IMR-90 (cell line): Measurements from ENCODE around the gene RPGRIP1L. TPM values are rescaled to one million over a fixed set of nuclear protein-coding genes. Genes with fewer than 3 reads are reported as not detected.

Experiments used
- ATAC-seq: fragments of 200-7000 bp; cut with Tn5 transposase; 2 replicates; pipeline ENCODE4 v1.9.1; 2020; ENCODE audit warnings: low read depth, mild to moderate bottlenecking, moderate library complexity
- BruUV-seq: library from RNA; stranded (reverse); fragments of 400-500 nt; replicated peaks from 2 replicates; lab custom pipeline; 2021; lab: Mats Ljungman, UMichigan
- CTCF ChIA-PET: fragments of 300-600 bp; formaldehyde crosslinking; extraction: SDS; loops from one replicate; lab custom pipeline; 2021; ENCODE audit warnings: antibody characterized with exemption; lab: Yijun Ruan, JAX
- POLR2A ChIA-PET: fragments of 300-600 bp; sonication (Branson Sonifier 250); formaldehyde crosslinking; loops from one replicate; lab custom pipeline; 2022; ENCODE audit warnings: antibody characterized with exemption; ENCODE audit not compliant: unreplicated experiment; lab: Charles Lee
- DNase-seq: peaks from one replicate; pipeline ENCODE4 v3.0.0; 2013
- H2AFZ ChIP-seq: replicated peaks from 2 replicates; pipeline ENCODE3; 2013; ENCODE audit warnings: low read length, mild to moderate bottlenecking; ENCODE audit not compliant: poor library complexity
- H2AK5ac ChIP-seq: 2 replicates; pipeline ENCODE4 v1.6.1; 2013; ENCODE audit warnings: low read depth, low read length, inconsistent platforms
- H2AK9ac ChIP-seq: replicated peaks from 2 replicates; pipeline ENCODE3; 2013; ENCODE audit warnings: mild to moderate bottlenecking, low read depth, low read length, moderate library complexity; ENCODE audit not compliant: poor library complexity
- H2BK120ac ChIP-seq: 2 replicates; pipeline ENCODE4 v1.6.1; 2013; ENCODE audit warnings: low read depth, low read length, inconsistent platforms
- H2BK15ac ChIP-seq: 3 replicates; pipeline ENCODE4 v1.6.1; 2013; ENCODE audit warnings: low read depth, low read length, inconsistent platforms
- H2BK20ac ChIP-seq: 2 replicates; pipeline ENCODE4 v1.6.1; 2013; ENCODE audit warnings: low read depth, mild to moderate bottlenecking, inconsistent platforms, low read length, moderate library complexity
- H2BK5ac ChIP-seq: 2 replicates; pipeline ENCODE4 v1.6.1; 2013; ENCODE audit warnings: mild to moderate bottlenecking, low read depth, low read length, inconsistent platforms; ENCODE audit not compliant: poor library complexity, severe bottlenecking
- H3K14ac ChIP-seq: replicated peaks from 2 replicates; pipeline ENCODE4 v1.6.1; 2013; ENCODE audit warnings: low read depth, low read length, inconsistent platforms
- H3K18ac ChIP-seq: 2 replicates; pipeline ENCODE4 v1.6.1; 2013; ENCODE audit warnings: low read depth, low read length, control low read depth
- H3K23ac ChIP-seq: 2 replicates; pipeline ENCODE4 v1.6.1; 2013; ENCODE audit warnings: low read depth, low read length, inconsistent platforms
- H3K27ac ChIP-seq: 2 replicates; pipeline ENCODE4 v1.5.1; 2013; ENCODE audit warnings: mild to moderate bottlenecking, control low read depth, low read length; ENCODE audit not compliant: insufficient read depth
- H3K27me3 ChIP-seq: 2 replicates; pipeline ENCODE4 v1.6.1; 2013; ENCODE audit warnings: low read length; ENCODE audit not compliant: control insufficient read depth, insufficient read depth
- H3K36me3 ChIP-seq: 2 replicates; pipeline ENCODE4 v1.6.1; 2013; ENCODE audit warnings: low read length, mixed read lengths; ENCODE audit not compliant: control insufficient read depth, insufficient read depth
- H3K4ac ChIP-seq: 2 replicates; pipeline ENCODE4 v1.6.1; 2013; ENCODE audit warnings: low read depth, low read length, inconsistent platforms
- H3K4me1 ChIP-seq: 2 replicates; pipeline ENCODE4 v1.6.1; 2013; ENCODE audit warnings: low read length, mixed read lengths; ENCODE audit not compliant: control insufficient read depth, insufficient read depth
- H3K4me2 ChIP-seq: 2 replicates; pipeline ENCODE4 v1.6.1; 2013; ENCODE audit warnings: low read depth, mild to moderate bottlenecking, control low read depth, low read length, moderate library complexity
- H3K4me3 ChIP-seq: 2 replicates; pipeline ENCODE4 v1.5.1; 2013; ENCODE audit warnings: low read depth, mild to moderate bottlenecking, control low read depth, low read length, moderate library complexity; ENCODE audit not compliant: insufficient read depth
- H3K56ac ChIP-seq: 2 replicates; pipeline ENCODE4 v1.6.1; 2013; ENCODE audit warnings: low read length, inconsistent platforms; ENCODE audit not compliant: insufficient read depth; ENCODE audit errors: extremely low read depth
- H3K79me1 ChIP-seq, 2 experiments: 2 replicates each; pipeline ENCODE4 v1.6.1; 2013; ENCODE audit warnings: low read length in 2 of 2, inconsistent platforms in 1 of 2, low read depth in 1 of 2
- H3K9ac ChIP-seq: 2 replicates; pipeline ENCODE4 v1.6.1; 2013; ENCODE audit warnings: low read depth, low read length, control low read depth
- H3K9me1 ChIP-seq: 2 replicates; pipeline ENCODE4 v1.6.1; 2013; ENCODE audit warnings: low read length, inconsistent platforms; ENCODE audit not compliant: insufficient read depth
- H3K9me3 ChIP-seq: 2 replicates; pipeline ENCODE4 v1.6.1; 2013; ENCODE audit warnings: low read length; ENCODE audit not compliant: control insufficient read depth, insufficient read depth
- H4K20me1 ChIP-seq: 2 replicates; pipeline ENCODE4 v1.6.1; 2013; ENCODE audit warnings: low read length, inconsistent platforms; ENCODE audit not compliant: insufficient read depth
- H4K5ac ChIP-seq: 2 replicates; pipeline ENCODE4 v1.6.1; 2013; ENCODE audit warnings: mild to moderate bottlenecking, low read depth, low read length, control low read depth
- H4K8ac ChIP-seq, 2 experiments: 2 replicates each; pipeline ENCODE4 v1.6.1; 2013; ENCODE audit warnings: low read depth in 2 of 2, low read length in 2 of 2, control low read depth in 1 of 2, inconsistent platforms in 1 of 2
- H4K91ac ChIP-seq: 2 replicates; pipeline ENCODE4 v1.6.1; 2013; ENCODE audit warnings: low read depth, low read length, inconsistent platforms; ENCODE audit not compliant: insufficient read depth
- BHLHE40 ChIP-seq: fragments of 150-350 bp; IDR thresholded peaks from 2 replicates; pipeline ENCODE4 v1.6.1; 2016; ENCODE audit warnings: mild to moderate bottlenecking, low read depth, low read length
- CEBPB ChIP-seq: IDR thresholded peaks from 2 replicates; pipeline ENCODE4 v1.6.1; 2012; ENCODE audit warnings: low read depth, low read length, improper control_type of control experiment
- CHD1 ChIP-seq: IDR thresholded peaks from 2 replicates; pipeline ENCODE4 v1.6.1; 2012; ENCODE audit warnings: low read depth, low read length, improper control_type of control experiment
- FOS ChIP-seq: fragments of 150-350 bp; IDR thresholded peaks from 2 replicates; pipeline ENCODE4 v1.6.1; 2016; ENCODE audit warnings: low read depth, low read length
- MAFK ChIP-seq: IDR thresholded peaks from 2 replicates; pipeline ENCODE4 v1.6.1; 2012; ENCODE audit warnings: low read depth, low read length, improper control_type of control experiment
- MAZ ChIP-seq: IDR thresholded peaks from 2 replicates; pipeline ENCODE4 v1.6.1; 2012; ENCODE audit warnings: low read depth, mild to moderate bottlenecking, low read length, improper control_type of control experiment, moderate library complexity, borderline replicate concordance
- MXI1 ChIP-seq: IDR thresholded peaks from 2 replicates; pipeline ENCODE4 v1.6.1; 2012; ENCODE audit warnings: low read depth, mild to moderate bottlenecking, low read length, moderate library complexity, borderline replicate concordance
- NFE2L2 ChIP-seq: fragments of 150-350 bp; IDR thresholded peaks from 2 replicates; pipeline ENCODE4 v1.6.1; 2016; ENCODE audit warnings: low read depth, mild to moderate bottlenecking, low read length
- POLR2A ChIP-seq: IDR thresholded peaks from 2 replicates; pipeline ENCODE4 v1.6.1; 2012; ENCODE audit warnings: mild to moderate bottlenecking, low read depth, low read length
- RAD21 ChIP-seq: IDR thresholded peaks from 2 replicates; pipeline ENCODE4 v1.6.1; 2012; ENCODE audit warnings: low read length, improper control_type of control experiment
- RCOR1 ChIP-seq: IDR thresholded peaks from 2 replicates; pipeline ENCODE4 v1.6.1; 2012; ENCODE audit warnings: mild to moderate bottlenecking, low read length, improper control_type of control experiment; ENCODE audit not compliant: insufficient replicate concordance
- RFX5 ChIP-seq: IDR thresholded peaks from 2 replicates; pipeline ENCODE4 v1.8.0; 2012; ENCODE audit warnings: low read depth, mild to moderate bottlenecking, low read length, moderate library complexity
- SMC3 ChIP-seq: fragments of 150-350 bp; IDR thresholded peaks from 2 replicates; pipeline ENCODE4 v1.6.1; 2016; ENCODE audit warnings: low read depth, mild to moderate bottlenecking, antibody characterized with exemption, low read length, moderate library complexity
- dilution Hi-C: fragments of 300-500 bp; cut with HindIII; formaldehyde crosslinking; loops from one replicate; pipeline ENCODE4 v1.14.3; 2018; ENCODE audit warnings: low sequenced_read_pairs; ENCODE audit not compliant: unreplicated experiment
- in situ Hi-C: fragments of 300-500 bp; cut with MboI; formaldehyde crosslinking; loops from 3 replicates; pipeline ENCODE4 v1.14.3; 2019; ENCODE audit warnings: low sequenced_read_pairs, inconsistent platforms, mixed read lengths
- intact Hi-C: fragments of 100-400 bp; cut with micrococcal nuclease; formaldehyde crosslinking; loops from 2 replicates; pipeline ENCODE4 v1.10.0; 2022
- polyA plus RNA-seq, 3 experiments: library from polyadenylated mRNA; depleted of rRNA; stranded (reverse); fragments of >200 nt; gene quantifications; 2 replicates each; pipeline ENCODE4 v1.2.3, GENCODE V29; 2012; ENCODE audit warnings: low replicate concordance in 1 of 3
- total RNA-seq: library from RNA; depleted of rRNA; stranded (reverse); fragments of >200 nt; gene quantifications from 2 replicates; pipeline ENCODE4 v1.2.3, GENCODE V29; 2012
- TF ChIP-seq, protein P1 (sequence below): conservative IDR thresholded peaks from 2 replicates; pipeline ENCODE4 v1.5.1; 2012; ENCODE audit warnings: mild to moderate bottlenecking, low read depth, low read length, improper control_type of control experiment
- TF ChIP-seq, protein P2 (sequence below): fragments of 150-350 bp; IDR thresholded peaks from 2 replicates; pipeline ENCODE4 v1.6.1; 2016; ENCODE audit warnings: low read depth, mild to moderate bottlenecking, low read length, moderate library complexity, borderline replicate concordance

Gene RPGRIP1L
- total and polyA plus RNA-seq, 2 of the 4 experiments (the other 2 are of a cell fraction), result 7.3 to 10.4 TPM

DNA sequence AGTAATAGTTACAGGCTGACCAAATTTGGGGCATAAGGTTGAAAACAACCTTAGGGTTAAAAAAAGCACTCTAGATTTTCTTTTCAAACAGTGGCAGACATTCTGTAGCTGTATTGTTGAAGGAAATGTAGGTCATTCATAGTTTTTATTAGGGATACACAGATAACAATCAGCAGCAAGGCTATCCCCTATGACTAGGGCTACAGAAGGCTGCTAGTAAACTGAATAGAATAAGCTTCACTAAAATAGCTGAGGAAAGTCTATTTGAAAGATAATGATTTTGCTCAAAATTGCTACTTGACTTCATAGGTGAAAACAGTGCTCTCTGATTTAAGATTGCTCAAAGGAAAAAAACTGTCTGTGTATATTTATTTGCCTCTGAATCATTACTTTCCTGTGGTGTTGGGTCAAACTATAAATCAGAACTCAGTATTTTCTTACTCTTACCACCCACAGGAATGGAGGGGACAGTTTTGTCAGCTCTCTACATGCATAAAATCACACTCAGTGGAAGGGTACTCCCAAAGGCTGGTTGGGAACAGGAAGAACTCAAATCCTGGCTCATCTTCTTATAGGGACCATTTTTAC is 24.8 kb downstream of the RPGRIP1L start:
- H2AK5ac ChIP-seq, result no peak overlapping the region
- DNase-seq (peak; percentile 17), ATAC-seq (peak; percentile 48; the same call in 1 of the 2 replicates)
- H3K4me2 ChIP-seq, result no peak overlapping the region
- no peak overlapping the region for H3K9ac ChIP-seq
- no peak overlapping the region for H2BK5ac ChIP-seq
- H3K4ac ChIP-seq, result no peak overlapping the region
- no peaks in the 10 kb centered on the region for H3K4me1 ChIP-seq
- TF ChIP-seq RAD21, result no peak
- TF ChIP-seq POLR2A, result no peak
- TF ChIP-seq MAFK, result no peak
- no peak for TF ChIP-seq MAZ
- TF ChIP-seq CEBPB, result no peak
- TF ChIP-seq BHLHE40, result no peak
- TF ChIP-seq, protein P1, sequence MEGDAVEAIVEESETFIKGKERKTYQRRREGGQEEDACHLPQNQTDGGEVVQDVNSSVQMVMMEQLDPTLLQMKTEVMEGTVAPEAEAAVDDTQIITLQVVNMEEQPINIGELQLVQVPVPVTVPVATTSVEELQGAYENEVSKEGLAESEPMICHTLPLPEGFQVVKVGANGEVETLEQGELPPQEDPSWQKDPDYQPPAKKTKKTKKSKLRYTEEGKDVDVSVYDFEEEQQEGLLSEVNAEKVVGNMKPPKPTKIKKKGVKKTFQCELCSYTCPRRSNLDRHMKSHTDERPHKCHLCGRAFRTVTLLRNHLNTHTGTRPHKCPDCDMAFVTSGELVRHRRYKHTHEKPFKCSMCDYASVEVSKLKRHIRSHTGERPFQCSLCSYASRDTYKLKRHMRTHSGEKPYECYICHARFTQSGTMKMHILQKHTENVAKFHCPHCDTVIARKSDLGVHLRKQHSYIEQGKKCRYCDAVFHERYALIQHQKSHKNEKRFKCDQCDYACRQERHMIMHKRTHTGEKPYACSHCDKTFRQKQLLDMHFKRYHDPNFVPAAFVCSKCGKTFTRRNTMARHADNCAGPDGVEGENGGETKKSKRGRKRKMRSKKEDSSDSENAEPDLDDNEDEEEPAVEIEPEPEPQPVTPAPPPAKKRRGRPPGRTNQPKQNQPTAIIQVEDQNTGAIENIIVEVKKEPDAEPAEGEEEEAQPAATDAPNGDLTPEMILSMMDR, result no peak
- no peak for TF ChIP-seq FOS
- TF ChIP-seq, protein P2, sequence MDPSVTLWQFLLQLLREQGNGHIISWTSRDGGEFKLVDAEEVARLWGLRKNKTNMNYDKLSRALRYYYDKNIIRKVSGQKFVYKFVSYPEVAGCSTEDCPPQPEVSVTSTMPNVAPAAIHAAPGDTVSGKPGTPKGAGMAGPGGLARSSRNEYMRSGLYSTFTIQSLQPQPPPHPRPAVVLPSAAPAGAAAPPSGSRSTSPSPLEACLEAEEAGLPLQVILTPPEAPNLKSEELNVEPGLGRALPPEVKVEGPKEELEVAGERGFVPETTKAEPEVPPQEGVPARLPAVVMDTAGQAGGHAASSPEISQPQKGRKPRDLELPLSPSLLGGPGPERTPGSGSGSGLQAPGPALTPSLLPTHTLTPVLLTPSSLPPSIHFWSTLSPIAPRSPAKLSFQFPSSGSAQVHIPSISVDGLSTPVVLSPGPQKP, result no peak
- TF ChIP-seq MXI1, result no peak
- TF ChIP-seq RCOR1, result no peak
- TF ChIP-seq NFE2L2, result no peak
- TF ChIP-seq SMC3, result no peak
- no peak for TF ChIP-seq RFX5
- TF ChIP-seq CHD1, result no peak
- no peak overlapping the region for H2BK15ac ChIP-seq
- no peaks in the 10 kb centered on the region for H3K27me3 ChIP-seq
- H3K23ac ChIP-seq, result no peak overlapping the region
- H4K8ac ChIP-seq, result no peak overlapping the region
- no peaks in the 10 kb centered on the region for H4K20me1 ChIP-seq
- no peak overlapping the region for H2AFZ ChIP-seq
- in situ Hi-C loops (no loop called here), dilution Hi-C loops (no loop called here), intact Hi-C loops (no loop called here)
- H3K56ac ChIP-seq, result no peak overlapping the region
- H2AK9ac ChIP-seq, result no peak overlapping the region
- ChIA-PET POLR2A (no interaction called here), CTCF (no interaction called here)
- no peaks in the 10 kb centered on the region for H3K9me1 ChIP-seq
- H4K5ac ChIP-seq, result no peak overlapping the region
- no peak overlapping the region for H4K91ac ChIP-seq
- no peak overlapping the region for H3K4me3 ChIP-seq
- H3K18ac ChIP-seq, result no peak overlapping the region
- H3K14ac ChIP-seq, result no peak overlapping the region
- no peaks in the 10 kb centered on the region for H3K9me3 ChIP-seq
- H3K27ac ChIP-seq, result no peak overlapping the region
- no peaks in the 10 kb centered on the region for H3K36me3 ChIP-seq
- BruUV-seq, result no TSS peak
- no peaks in the 10 kb centered on the region; a peak in 1 of 4 replicates for H3K79me1 ChIP-seq
- H2BK120ac ChIP-seq, result no peak overlapping the region
- H2BK20ac ChIP-seq, result no peak overlapping the region
